Dermis blood vessel endothelial cell (primary cell): ENCODE data around the gene DEFB131B. TPM values are rescaled to one million over a fixed set of nuclear protein-coding genes. Genes with fewer than 3 reads are reported as not detected.
"Not testable (repeated sequence)": the region's sequence is repeated elsewhere in the genome, so short reads cannot be mapped to it uniquely, and the experiment has no call there.

Source experiments
- DNase-seq: peaks from one replicate; pipeline ENCODE4 v3.0.0; 2010
- total RNA-seq: library from RNA; depleted of rRNA; stranded (reverse); fragments of >200 nt; gene quantifications from 2 replicates; pipeline ENCODE4 v1.2.3, GENCODE V29; 2014

DEFB131B gene
- total RNA-seq, 1 donor from 2014 or later, result not detected

DNA sequence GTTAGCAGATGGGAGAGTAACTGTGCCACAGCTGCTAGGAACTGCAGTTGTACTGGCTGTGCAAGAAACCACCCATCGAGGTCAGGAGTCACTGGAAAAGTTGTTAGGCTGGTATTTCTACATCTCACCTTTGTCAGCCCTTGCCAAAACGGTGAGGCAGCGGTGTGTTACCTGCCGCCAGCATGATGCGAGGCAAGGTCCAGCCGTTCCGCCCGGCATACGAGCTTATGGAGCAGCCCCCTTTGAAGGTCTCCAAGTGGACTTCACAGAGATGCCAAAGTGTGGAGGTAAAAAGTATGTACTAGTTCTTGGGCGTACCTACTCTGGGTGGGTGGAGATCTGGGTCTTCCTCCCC, 33.7 kb downstream of the DEFB131B start:
- DNase-seq, result not testable (repeated sequence)

DNA sequence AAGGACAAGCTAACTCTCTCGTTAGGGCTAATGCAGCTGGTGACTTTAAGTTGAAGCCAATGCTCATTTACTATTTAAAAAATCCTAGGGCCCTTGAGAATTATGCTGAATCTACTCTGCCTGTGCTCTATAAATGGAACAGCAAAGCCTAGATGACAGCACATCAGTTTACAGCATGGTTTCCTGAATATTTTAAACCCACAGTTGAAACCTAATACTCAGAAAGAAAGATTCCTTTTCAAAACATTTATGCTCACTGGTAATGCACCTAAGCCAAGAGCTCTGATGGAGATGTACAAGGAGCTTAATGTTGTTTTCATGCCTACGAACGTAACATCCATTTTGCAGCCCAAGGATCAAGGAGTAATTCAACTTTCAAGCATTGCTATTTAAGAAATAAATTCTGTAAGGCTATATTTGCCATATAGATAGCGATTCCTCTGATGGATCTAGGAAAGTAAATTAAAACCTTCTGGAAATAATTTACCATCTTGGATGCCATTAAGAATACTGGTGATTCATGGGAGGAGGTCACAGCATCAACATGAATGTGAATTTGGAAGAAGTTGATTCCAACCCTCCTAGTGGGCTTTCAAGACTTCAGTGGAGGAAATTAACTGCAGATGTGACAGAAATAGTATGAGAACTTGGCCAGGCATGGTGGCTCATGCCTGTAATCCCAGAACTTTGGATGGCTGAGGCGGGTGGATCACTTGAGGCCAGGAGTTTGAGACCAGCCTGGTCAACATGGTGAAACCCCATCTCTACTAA, 35.7 kb downstream of the DEFB131B start:
- DNase-seq, result no peak

DNA sequence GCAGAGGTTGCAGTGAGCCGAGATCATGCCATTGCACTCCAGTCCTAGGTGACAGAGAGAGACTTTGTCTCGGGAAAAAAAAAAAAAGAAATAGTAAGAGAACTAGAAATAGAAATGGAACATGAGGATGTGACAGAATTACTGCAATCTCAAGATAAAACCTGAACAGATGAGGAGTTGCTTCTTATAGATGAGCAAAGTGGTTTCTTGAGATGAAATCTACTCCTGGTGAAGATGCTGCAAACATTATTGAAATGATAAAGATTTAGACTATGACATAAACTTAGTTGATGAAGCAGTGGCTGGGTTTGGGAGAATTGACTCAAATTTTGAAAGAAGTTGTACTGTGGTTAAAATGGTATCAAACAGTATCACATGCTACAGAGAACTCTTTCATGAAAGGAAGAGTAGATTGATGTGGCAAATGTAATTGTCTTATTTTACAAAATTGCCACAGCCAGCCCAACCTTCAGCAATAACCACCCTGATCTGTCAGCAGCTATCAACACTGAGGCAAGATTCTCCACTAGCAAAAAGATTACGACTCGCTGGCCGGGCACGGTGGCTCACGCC, 36.5 kb downstream of the DEFB131B start:
- DNase-seq, result no peak

DNA sequence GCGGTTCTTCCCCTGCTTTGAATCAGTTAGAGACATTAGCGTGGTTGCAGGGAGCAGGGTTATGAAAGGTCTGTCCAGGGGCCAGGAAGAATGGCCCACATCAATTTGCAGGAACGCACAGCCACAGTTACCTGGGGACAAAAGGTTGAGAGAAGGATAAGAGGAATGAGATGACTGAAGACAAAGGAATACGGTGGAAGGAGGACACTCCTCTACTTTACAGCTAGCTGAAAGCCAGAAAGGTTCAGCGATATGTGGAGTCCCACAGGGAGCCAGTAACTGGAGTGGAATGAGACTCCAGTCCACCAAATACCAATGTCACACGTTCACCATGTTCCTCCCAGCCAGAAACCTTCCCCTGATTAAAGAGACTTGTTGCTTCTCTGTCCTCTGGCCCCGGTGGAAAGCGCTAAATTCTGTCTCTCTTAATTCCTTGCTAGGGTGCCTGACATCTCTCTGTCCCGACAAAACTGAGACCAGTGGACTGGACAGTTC, 39.4 kb downstream of the DEFB131B start:
- DNase-seq, result no peak

DNA sequence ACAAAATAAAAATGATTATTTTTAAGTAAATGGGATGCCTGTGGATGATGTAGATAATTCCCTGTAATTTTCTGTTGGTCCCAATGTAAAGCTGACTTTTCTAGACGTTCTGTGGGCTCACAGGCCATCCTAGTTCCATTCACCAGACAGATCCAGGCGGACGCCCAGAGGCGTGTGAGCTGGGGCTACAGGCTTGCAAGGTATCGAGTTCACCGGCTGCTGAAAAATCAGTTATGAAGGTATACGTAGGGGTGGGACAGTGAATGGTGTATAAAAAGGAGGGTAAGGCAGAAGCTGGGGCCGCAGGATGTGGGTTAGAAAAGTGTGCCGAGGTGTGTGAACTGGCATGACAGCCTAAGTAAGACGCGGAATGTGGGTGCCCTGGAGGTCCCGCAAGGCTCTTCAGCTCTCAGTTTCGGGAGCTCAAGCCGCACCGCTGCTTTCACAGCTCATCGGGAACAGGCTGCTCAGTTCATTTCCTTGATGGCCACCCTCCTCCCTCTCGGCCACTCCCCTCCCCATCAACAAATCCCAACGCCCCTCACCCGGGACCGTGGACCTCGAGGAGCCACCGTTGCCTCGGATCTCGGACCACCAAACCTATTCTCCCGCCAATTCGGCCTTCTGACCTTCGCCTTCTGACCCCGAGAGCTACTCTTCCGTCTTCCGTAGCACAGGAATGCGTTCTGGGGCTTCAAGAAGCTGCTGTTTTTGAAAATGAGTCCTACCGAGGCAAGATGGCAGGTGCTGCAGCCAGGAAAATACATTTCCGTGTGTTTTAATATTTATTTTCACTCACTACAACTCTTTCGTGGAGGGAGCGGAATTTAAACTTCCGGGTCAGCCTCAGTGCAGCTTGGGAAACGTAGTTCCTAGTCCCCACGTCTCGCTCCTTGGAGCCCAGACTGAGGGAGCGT, 49.8 kb downstream of the DEFB131B start, which contains the start of gene XNDC1N:
XNDC1N (minus strand) TSS at position 775 of the 917 bp plus-strand sequence. CDS start 5,241 bp downstream, outside the sequence.
- peak; percentile 91 for DNase-seq

DNA sequence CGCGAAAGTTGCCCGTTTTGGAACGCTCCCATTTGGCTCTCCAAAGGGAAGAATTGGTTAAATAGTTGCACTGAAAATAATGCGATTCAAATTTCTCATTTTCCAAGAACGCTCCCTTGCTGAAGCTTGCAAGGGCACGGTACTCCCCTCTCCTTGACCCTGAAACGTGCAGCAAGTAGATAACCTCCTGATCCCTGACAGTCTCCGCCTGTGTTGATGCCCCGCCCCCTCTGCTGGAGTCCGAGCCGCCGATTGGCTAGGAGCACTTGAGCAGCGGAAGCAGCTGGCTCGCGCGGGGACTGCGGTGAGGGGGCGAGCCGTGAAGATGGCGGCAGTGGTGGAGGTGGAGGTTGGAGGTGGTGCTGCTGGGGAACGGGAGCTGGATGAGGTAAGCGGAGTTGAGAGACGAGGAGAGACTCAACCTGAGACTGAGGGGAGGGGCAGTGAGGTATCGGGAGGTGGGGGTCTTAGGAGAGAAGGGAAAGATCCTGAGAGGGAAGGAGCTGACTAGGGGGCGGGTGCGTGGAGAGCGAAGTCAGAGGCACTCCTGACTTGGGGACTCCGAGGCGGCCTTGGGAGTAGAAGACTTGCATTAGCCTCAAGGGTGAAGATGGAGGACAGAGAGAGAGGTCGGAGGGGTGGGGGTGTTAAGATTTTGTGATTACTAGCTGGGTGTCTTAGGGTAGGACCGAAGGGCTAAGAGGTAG, 50.6 kb downstream of the DEFB131B start, which contains the start of gene RNF121:
RNF121 (plus strand) TSS at position 310 of the 707 bp plus-strand sequence; CDS start at position 326, 16 bp downstream.
- peak; percentile 98 for DNase-seq

DNA sequence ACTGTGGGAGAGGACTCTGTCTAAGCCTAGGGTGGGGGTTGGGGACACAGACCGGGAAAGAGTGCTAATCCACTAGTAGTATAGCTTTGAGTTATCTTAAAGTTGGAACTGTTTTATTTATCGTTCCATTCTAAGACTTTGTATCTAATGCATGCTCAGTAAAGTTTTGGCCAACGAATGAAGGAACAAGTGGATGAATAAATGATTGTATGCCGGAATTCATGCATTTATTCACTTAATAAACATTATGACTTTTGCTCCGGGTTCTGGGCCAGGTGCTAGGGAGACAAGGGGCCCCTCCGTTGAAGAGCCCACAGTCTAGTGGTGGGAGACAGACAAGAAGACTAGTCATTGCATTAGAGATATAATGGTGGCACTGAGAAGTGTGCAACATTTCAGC, 51.2 kb downstream of the DEFB131B start:
- DNase-seq, result no peak

DNA sequence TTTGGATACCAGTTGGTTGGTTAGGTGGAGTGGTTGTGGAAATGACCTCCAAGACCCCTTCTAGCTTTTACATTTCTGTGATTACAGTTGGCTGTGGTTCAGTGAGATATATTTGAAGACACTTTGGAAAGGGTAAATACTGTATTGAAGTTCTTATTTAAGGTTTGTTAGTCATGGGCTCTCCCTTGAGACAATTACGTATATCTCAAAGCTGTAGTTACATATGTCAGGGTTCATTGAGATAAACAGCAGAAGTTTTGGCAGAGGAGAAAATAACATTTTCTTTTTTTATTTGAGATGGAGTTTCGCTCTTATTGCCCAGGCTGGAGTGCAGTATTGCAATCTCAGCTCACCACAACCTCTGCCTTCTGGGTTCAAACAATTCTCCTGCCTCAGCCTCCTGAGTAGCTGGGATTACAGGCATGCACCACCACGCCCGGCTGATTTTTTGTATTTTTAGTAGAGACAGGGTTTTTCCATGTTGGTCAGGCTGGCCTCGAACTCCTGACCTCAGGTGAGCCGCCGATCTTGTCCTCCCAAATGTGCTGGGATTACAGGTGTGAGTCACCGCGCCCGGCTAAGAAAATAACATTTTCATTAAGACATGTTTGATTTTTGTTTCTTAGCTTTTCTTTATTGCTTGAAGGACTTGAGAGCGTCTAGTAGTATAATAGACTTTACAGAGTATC, 52.4 kb downstream of the DEFB131B start:
- no peak for DNase-seq

DNA sequence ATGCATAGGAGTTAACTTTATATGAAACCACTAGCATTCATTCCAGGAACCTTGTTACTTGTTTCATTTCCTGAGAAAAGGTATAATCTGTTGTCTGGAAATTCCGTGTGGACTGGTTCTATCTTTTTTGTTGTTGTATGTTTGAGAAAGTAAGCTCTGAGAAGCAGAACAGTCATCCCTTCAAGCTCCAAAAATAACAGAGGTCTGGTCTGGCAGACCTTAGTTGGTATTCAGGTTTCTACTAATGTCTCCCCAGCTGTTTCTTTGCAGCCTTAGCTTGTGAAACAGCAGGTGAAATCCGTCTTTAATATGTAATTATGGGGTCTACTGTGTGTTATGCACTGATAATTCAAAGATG, 53.0 kb downstream of the DEFB131B start:
- no peak for DNase-seq

DNA sequence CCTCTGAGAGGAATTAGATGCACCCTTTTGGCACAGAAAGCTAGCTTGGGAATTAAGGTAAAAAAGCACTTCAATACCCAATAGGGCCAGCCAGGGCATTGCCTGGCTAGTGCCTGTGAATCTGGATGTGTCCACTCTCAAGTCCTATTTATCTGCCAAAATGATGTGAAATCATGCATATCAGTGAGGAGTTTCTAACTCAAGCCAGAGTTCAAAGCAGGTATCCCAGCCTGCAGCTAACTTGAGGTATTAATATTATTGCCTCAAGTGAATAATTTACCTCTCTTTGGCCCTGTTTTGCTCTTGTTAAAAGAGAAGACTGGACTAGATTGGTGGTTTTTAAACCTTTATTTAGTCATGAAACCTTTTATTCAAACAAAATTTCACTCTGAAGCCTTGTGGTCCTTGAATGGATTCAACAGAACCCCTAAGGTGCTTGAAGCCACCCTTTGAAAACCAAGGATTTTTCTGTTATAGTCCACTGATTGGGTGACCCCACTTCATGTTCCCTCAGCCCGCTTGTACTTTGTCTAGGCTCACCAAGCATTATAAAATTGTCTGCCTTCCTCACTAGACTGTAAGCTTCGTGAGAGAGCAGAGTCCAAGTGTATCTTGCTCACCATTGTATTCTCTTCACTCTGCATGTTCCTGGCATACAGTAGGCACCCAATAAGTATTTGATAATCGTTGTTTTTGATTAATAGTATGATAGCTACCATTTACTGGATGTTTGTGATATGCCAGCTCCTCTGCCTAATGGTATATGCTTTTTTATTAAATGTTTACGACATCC, 55.1 kb downstream of the DEFB131B start:
- no peak for DNase-seq

Other genes starting within 250 kb of the DEFB131B start
- gene DEFB108B, start 45.3 kb upstream of the DEFB131B start, total RNA-seq, result not detected in 2 replicates
- 6.1 and 6.3 TPM in 2 replicates for gene XNDC1N, start 50.1 kb downstream of the DEFB131B start, total RNA-seq
- gene RNF121, start 50.6 kb downstream of the DEFB131B start, total RNA-seq, result 26.9 and 36.4 TPM in 2 replicates
- 2.2 and 4.6 TPM in 2 replicates for gene IL18BP, start 120.5 kb downstream of the DEFB131B start, total RNA-seq
- gene NUMA1, start 202.1 kb downstream of the DEFB131B start, total RNA-seq, result 151 and 225 TPM in 2 replicates
- 2.8 and 7.8 TPM in 2 replicates for gene LRRC51, start 202.4 kb downstream of the DEFB131B start, total RNA-seq
- gene LAMTOR1, start 224.8 kb downstream of the DEFB131B start, total RNA-seq, result 100 and 111 TPM in 2 replicates
- not detected in 2 replicates for gene TOMT, start 227.5 kb downstream of the DEFB131B start, total RNA-seq
- 24.7 and 26.8 TPM in 2 replicates for gene ANAPC15, start 234.2 kb downstream of the DEFB131B start, total RNA-seq